ENCODE measurements around the gene PTCD3. TPM values are rescaled to one million over a fixed set of nuclear protein-coding genes. Genes with fewer than 3 reads are reported as not detected.

Gene PTCD3
- total and polyA plus RNA-seq, 2 of the 4 experiments (the other 2 are of a cell fraction) = 44.0 to 48.9 TPM

DNA sequence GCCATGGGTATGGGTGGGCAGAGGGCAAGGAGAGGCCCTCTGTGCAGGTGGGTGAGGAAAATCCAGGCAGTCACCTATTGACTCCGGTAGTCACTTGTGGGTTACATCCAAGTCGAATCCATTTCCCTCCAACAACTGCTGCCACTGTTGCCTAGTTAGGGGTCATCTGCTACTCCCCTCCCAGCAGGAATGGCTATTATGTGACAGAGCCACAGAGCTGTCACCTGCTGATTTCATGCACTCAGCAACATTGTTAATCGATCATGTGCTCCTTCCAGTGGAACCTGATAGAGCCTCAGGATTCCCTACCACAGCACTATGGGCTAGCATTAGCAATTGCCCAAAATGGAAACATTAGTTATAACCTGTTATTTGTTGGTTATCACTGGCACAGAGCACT lies 31.8 kb upstream of the PTCD3 start:
- in situ Hi-C loops (cut with MboI; ENCODE audit: low sequenced_read_pairs) = no loop called here

More for the DNA sequence above, 31.8 kb upstream of the PTCD3 start:
- H4K20me1 ChIP-seq (ENCODE audit: insufficient read depth, low read length) = no peaks in the 10 kb centered on the region
- POLR2A ChIA-PET (ENCODE audit: unreplicated experiment) = no interaction called here
- no TSS peak for BruUV-seq (replicated peaks)
- no peak overlapping the region for H2BK15ac ChIP-seq (ENCODE audit: low read depth, low read length)
- H3K27me3 ChIP-seq (ENCODE audit: control insufficient read depth, insufficient read depth, low read length) = no peaks in the 10 kb centered on the region
- no peak overlapping the region for H3K4me3 ChIP-seq (ENCODE audit: insufficient read depth, low read depth, low read length)
- CTCF ChIA-PET = no interaction called here
- no peak overlapping the region for H2BK120ac ChIP-seq (ENCODE audit: low read depth, low read length)
- H4K5ac ChIP-seq (ENCODE audit: low read depth, low read length) = no peak overlapping the region
- no peak for DNase-seq
- H3K27ac ChIP-seq (ENCODE audit: insufficient read depth, low read length) = no peak overlapping the region
- H3K4me1 ChIP-seq (ENCODE audit: control insufficient read depth, insufficient read depth, low read length) = peaks cover 1% of the 10 kb centered on the region; the same call in 1 of the 2 replicates
- no peak overlapping the region for H3K56ac ChIP-seq (ENCODE audit: extremely low read depth, insufficient read depth, low read length)
- no peak overlapping the region for H2AFZ ChIP-seq (replicated peaks; ENCODE audit: low read length, poor library complexity)
- H2AK5ac ChIP-seq (ENCODE audit: low read depth, low read length) = no peak overlapping the region
- no peaks in the 10 kb centered on the region for H3K9me1 ChIP-seq (ENCODE audit: insufficient read depth, low read length)
- no peak overlapping the region for H2AK9ac ChIP-seq (replicated peaks; ENCODE audit: low read depth, low read length, poor library complexity)
- no peak overlapping the region for H3K4me2 ChIP-seq (ENCODE audit: low read depth, low read length)
- H4K8ac ChIP-seq (ENCODE audit: low read depth in 2 of 2, low read length in 2 of 2) = no peak overlapping the region
- peaks cover 0 to 11% of the 10 kb centered on the region in 2 experiments; a peak in 1 of 4 replicates for H3K79me1 ChIP-seq (ENCODE audit: low read depth in 1 of 2, low read length in 2 of 2)
- no peak overlapping the region for H3K4ac ChIP-seq (ENCODE audit: low read depth, low read length)
- H3K9me3 ChIP-seq (ENCODE audit: control insufficient read depth, insufficient read depth, low read length) = no peaks in the 10 kb centered on the region
- H3K9ac ChIP-seq (ENCODE audit: low read depth, low read length) = no peak overlapping the region
- intact Hi-C loops (cut with micrococcal nuclease) (no loop called here), dilution Hi-C loops (cut with HindIII; ENCODE audit: low sequenced_read_pairs, unreplicated experiment) (no loop called here)
- no peak overlapping the region for H2BK20ac ChIP-seq (ENCODE audit: low read depth, low read length)
- H2BK5ac ChIP-seq (ENCODE audit: low read depth, low read length, poor library complexity, severe bottlenecking) = no peak overlapping the region
- no peak overlapping the region for H4K91ac ChIP-seq (ENCODE audit: insufficient read depth, low read depth, low read length)
- H3K36me3 ChIP-seq (ENCODE audit: control insufficient read depth, insufficient read depth, low read length) = peaks cover 54% of the 10 kb centered on the region
- no peak overlapping the region for H3K14ac ChIP-seq (replicated peaks; ENCODE audit: low read depth, low read length)
- TF ChIP-seq MXI1 (IDR thresholded peaks at IDR 0.05; ENCODE audit: borderline replicate concordance, low read depth, low read length) = no peak
- no peak overlapping the region for H3K18ac ChIP-seq (ENCODE audit: low read depth, low read length)
- WGBS, 2 experiments (ENCODE audit: extremely low coverage in 2 of 2, insufficient read length in 1 of 2) = no CpG with 5 or more reads among the region's 3 CpGs
- no peak for ATAC-seq (ENCODE audit: low read depth)
- no peak overlapping the region for H3K23ac ChIP-seq (ENCODE audit: low read depth, low read length)
